Lower leg skin (tissue), 4 donors: Measurements from ENCODE around the gene BRD3OS. TPM values are rescaled to one million over a fixed set of nuclear protein-coding genes. Genes with fewer than 3 reads are reported as not detected.

ENCODE experiments used
- DNase-seq, 2 donors: peaks; one replicate each; pipeline ENCODE4 v3.0.0-alpha.2; 2019; ENCODE audit warnings: low spot score in 2 of 2
- H3K4me3 ChIP-seq: fragments of 200-600 bp; sonication (generic); 2 replicates; pipeline ENCODE4 v1.5.1; 2017; ENCODE audit warnings: mild to moderate bottlenecking, low read depth; ENCODE audit not compliant: poor library complexity, severe bottlenecking
- CTCF ChIP-seq, 3 donors: fragments of 450-650 bp; IDR thresholded peaks; one replicate each; pipeline ENCODE4 v1.5.1; 2016; ENCODE audit warnings: antibody characterized with exemption in 3 of 3, mild to moderate bottlenecking in 3 of 3, moderate library complexity in 2 of 3
- POLR2A ChIP-seq, 2 donors: fragments of 450-650 bp; IDR thresholded peaks; one replicate each; pipeline ENCODE4 v1.6.1; 2016 to 2017; ENCODE audit warnings: antibody characterized with exemption in 2 of 2, mild to moderate bottlenecking in 1 of 2, moderate library complexity in 1 of 2
- WGBS, 2 donors: methylation state at CpG; one replicate each; pipeline ENCODE4 v1.1.5; 2018; 5-methylcytosine and 5-hydroxymethylcytosine counted together
- intact Hi-C: fragments of 100-400 bp; cut with DNase I; formaldehyde crosslinking; loops from one replicate; pipeline ENCODE4 v1.15.0; 2023; ENCODE audit warnings: low total_unique reads
- total RNA-seq, 4 donors: library from RNA; depleted of rRNA; stranded (reverse); fragments of >200 nt; gene quantifications; one replicate each; pipeline ENCODE4 v1.1.0, GENCODE V29; 2016

BRD3OS gene
- total RNA-seq, 4 donors from 2014 or later, result 2.5 to 11.0 (median 6.4) TPM

DNA sequence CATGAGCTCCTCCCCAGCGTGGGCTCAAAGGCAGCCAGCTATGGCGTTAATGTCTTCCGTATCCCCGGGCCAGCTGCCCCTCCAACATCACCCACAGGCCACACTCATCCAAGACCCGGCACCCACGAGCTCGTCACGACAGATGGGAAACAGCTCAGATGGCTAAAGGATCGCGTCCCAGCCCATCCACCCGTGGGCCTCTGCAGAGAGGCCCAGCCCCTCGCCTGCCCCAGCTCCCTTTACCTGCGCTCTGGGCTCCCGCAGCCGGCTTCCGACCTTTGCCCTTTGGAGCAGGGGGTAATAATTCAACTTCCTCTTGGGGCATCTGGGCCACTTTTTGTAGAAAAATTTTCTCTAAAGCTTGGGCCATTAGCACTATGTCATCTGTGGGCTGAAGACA is 26.0 kb downstream of the BRD3OS start:
- TF ChIP-seq CTCF (IDR thresholded peaks at IDR 0.05) (no peak), POLR2A (IDR thresholded peaks at IDR 0.05) (no peak)
- H3K4me3 ChIP-seq, result no peak overlapping the region
- DNase-seq, result no peak
- 89 to 90% methylated on average over 16 of the region's 16 CpGs for WGBS, 2 donors
- intact Hi-C loops, result no loop called here

- no peak for TF ChIP-seq POLR2A (IDR thresholded peaks at IDR 0.05)
- TF ChIP-seq CTCF (IDR thresholded peaks at IDR 0.05), result no peak
- DNase-seq, result no peak
- H3K4me3 ChIP-seq, result no peak overlapping the region
- 83 to 92% methylated on average over 2 of the region's 3 CpGs for WGBS, 2 donors
- intact Hi-C loops, result no loop called here
These were observed 27.2 kb downstream of the BRD3OS start for GRCh38 chr9:134052491-134052890.

DNA sequence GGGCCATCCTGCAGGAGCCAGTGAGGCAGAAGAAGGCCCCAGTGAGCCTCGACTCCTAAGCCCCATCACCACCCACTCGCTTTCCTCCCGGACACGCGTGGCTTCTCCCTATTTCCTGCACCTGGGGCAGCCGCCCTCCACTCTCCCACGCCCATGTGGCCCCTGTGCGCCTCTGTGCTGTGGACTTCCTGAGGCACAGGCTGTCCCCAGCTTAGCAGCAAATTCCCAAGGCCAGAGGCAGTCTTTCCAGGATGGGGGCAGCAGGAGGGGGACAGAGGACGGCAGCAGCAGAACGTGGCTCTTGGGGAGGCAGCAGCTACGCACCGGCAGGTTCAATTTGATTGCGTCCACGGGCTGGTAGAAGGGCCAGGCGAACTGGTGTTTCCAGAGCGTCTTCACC is 27.7 kb downstream of the BRD3OS start:
- no peak overlapping the region for H3K4me3 ChIP-seq
- intact Hi-C loops, result no loop called here
- TF ChIP-seq POLR2A (IDR thresholded peaks at IDR 0.05) (no peak), CTCF (IDR thresholded peaks at IDR 0.05) (no peak)
- WGBS, 2 donors, result 85 to 92% methylated on average over 16 of the region's 16 CpGs
- DNase-seq, result no peak

DNA sequence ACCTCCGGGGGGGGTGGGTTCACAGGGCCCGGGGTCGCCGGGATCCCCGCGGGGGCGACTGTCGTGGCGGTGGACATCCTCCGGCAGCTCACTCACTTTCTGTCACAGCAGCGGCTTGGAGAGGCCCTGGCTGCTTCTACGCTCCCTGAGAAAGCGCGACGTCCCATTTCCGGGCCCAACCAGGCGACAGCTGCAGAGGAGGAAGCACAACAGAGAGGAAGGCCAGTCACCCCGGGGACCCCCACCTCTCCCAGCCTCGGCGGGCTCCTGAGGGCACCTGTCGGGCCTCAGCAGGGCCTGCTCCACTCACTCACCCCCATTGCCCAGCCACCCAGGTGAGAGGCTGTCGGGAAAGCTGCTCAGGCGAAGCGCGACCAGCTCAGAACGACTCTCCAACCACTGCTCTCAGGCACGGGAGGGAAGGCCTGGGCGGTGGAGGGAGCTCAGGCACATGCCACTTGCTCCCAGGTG is 28.2 kb downstream of the BRD3OS start:
- 87% methylated on average over 23 to 24 of the region's 28 CpGs for WGBS, 2 donors
- H3K4me3 ChIP-seq, result no peak overlapping the region
- DNase-seq, result no peak
- no peak for TF ChIP-seq POLR2A (IDR thresholded peaks at IDR 0.05)
- TF ChIP-seq CTCF (IDR thresholded peaks at IDR 0.05), result no peak
- intact Hi-C loops, result no loop called here

GRCh38 chr9:134053941-134054761 is 28.9 kb downstream of the BRD3OS start:
- TF ChIP-seq CTCF (IDR thresholded peaks at IDR 0.05), result no peak
- no peak for TF ChIP-seq POLR2A (IDR thresholded peaks at IDR 0.05)
- H3K4me3 ChIP-seq, result no peak overlapping the region
- DNase-seq, result no peak
- WGBS, 2 donors, result 87 to 91% methylated on average over 33 to 35 of the region's 44 CpGs
- intact Hi-C loops, result no loop called here
